Gastroesophageal sphincter (tissue), 4 donors: ENCODE data around the gene FRMD4B. TPM values are rescaled to one million over a fixed set of nuclear protein-coding genes. Genes with fewer than 3 reads are reported as not detected.

Experiments
- ATAC-seq: fragments of 150-250 bp; one replicate; pipeline ENCODE4 v1.9.1; 2016; ENCODE audit warnings: mild to moderate bottlenecking, moderate library complexity
- H3K27ac ChIP-seq, 4 donors: fragments of 200-600 bp; sonication (generic) in 3 of 4; 1 replicate in 3 of 4; 2 replicates in 1 of 4; pipeline ENCODE4 v1.5.1; 2016 to 2019
- H3K27me3 ChIP-seq: fragments of 200-600 bp; sonication (generic); one replicate; pipeline ENCODE4 v1.5.1; 2019
- H3K36me3 ChIP-seq, 2 donors: fragments of 200-600 bp; sonication (generic); one replicate each; pipeline ENCODE4 v1.5.1; 2019; ENCODE audit warnings: control low read depth in 1 of 2
- H3K4me1 ChIP-seq, 3 donors: fragments of 200-600 bp; sonication (generic); 1 replicate in 2 of 3; 2 replicates in 1 of 3; pipeline ENCODE4 v1.5.1; 2016 to 2019; ENCODE audit warnings: control low read depth in 2 of 3
- H3K4me3 ChIP-seq, 2 donors: fragments of 200-600 bp; sonication (generic); one replicate each; pipeline ENCODE4 v1.5.1; 2019; ENCODE audit warnings: mild to moderate bottlenecking in 1 of 2, moderate library complexity in 1 of 2
- H3K9me3 ChIP-seq, 3 donors: fragments of 200-600 bp; sonication (generic); one replicate each; pipeline ENCODE4 v1.5.1; 2017 to 2019; ENCODE audit warnings: control low read depth in 2 of 3
- EP300 ChIP-seq: sonication (generic); formaldehyde crosslinking; IDR thresholded peaks from one replicate; pipeline ENCODE4 v1.6.1; 2017; ENCODE audit warnings: antibody characterized with exemption, mild to moderate bottlenecking
- POLR2A ChIP-seq, 2 donors: fragments of 450-650 bp; IDR thresholded peaks; one replicate each; pipeline ENCODE4 v1.6.1; 2017; ENCODE audit warnings: antibody characterized with exemption in 2 of 2, mild to moderate bottlenecking in 2 of 2, moderate library complexity in 1 of 2
- POLR2AphosphoS5 ChIP-seq: sonication (generic); formaldehyde crosslinking; IDR thresholded peaks from one replicate; pipeline ENCODE4 v1.6.1; 2017; ENCODE audit warnings: antibody characterized with exemption
- WGBS, 2 donors: methylation state at CpG; one replicate each; pipeline ENCODE4 v1.1.5; 2018; ENCODE audit warnings: low coverage in 1 of 2; 5-methylcytosine and 5-hydroxymethylcytosine counted together
- total RNA-seq, 4 donors: library from RNA; depleted of rRNA; stranded (reverse); fragments of >200 nt; gene quantifications; one replicate each; pipeline ENCODE4 v1.1.0, GENCODE V29; 2016
- TF ChIP-seq, protein P1 (sequence below), 4 experiments: fragments of 200-600 bp in 2 of 4; fragments of 450-650 bp in 2 of 4; sonication (generic) in 1 of 4; IDR thresholded peaks; one replicate each; pipeline ENCODE4 v1.5.1; 2017 to 2019; ENCODE audit warnings: antibody characterized with exemption in 4 of 4, mild to moderate bottlenecking in 2 of 4, moderate library complexity in 2 of 4

FRMD4B gene
- total RNA-seq, 4 donors from 2014 or later, result 7.1 to 22.3 (median 19.8) TPM

- WGBS, 2 donors, result 67 to 88% methylated on average over 2 of the region's 3 CpGs
Observed at GRCh38 chr3:69378112-69378802, 7.6 kb downstream of the FRMD4B start.

DNA sequence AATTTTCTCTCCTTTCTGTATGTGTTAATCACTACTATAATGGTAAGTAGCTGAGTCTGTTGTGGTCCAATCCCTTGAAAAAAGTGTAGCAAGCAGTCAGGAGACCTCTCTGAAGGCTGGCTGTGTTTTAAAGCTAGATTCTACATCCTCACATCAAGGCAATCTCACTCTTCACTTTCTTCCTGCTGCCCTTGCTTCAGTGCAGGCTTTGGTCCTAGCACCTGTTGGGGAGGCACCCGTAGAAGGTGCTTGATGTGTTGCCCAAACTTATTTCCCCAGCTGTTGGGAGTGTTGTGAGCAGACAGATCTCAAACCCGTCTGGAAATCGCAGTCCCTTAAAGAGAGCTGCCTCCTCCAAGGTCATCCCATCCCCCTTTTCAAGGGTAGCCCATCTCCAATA, 8.6 kb downstream of the FRMD4B start:
- H3K4me3 ChIP-seq, result no peak overlapping the region
- no peaks in the 10 kb centered on the region for H3K36me3 ChIP-seq
- H3K27me3 ChIP-seq, result peaks cover 4% of the 10 kb centered on the region
- H3K9me3 ChIP-seq, result no peaks in the 10 kb centered on the region
- no peak overlapping the region for H3K27ac ChIP-seq
- ATAC-seq, result no peak
- no peaks in the 10 kb centered on the region for H3K4me1 ChIP-seq
- 40 to 93% methylated on average over 1 to 2 of the region's 3 CpGs for WGBS, 2 donors
- TF ChIP-seq, protein P1, sequence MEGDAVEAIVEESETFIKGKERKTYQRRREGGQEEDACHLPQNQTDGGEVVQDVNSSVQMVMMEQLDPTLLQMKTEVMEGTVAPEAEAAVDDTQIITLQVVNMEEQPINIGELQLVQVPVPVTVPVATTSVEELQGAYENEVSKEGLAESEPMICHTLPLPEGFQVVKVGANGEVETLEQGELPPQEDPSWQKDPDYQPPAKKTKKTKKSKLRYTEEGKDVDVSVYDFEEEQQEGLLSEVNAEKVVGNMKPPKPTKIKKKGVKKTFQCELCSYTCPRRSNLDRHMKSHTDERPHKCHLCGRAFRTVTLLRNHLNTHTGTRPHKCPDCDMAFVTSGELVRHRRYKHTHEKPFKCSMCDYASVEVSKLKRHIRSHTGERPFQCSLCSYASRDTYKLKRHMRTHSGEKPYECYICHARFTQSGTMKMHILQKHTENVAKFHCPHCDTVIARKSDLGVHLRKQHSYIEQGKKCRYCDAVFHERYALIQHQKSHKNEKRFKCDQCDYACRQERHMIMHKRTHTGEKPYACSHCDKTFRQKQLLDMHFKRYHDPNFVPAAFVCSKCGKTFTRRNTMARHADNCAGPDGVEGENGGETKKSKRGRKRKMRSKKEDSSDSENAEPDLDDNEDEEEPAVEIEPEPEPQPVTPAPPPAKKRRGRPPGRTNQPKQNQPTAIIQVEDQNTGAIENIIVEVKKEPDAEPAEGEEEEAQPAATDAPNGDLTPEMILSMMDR (IDR thresholded peaks at IDR 0.05), result no peak
- no peak for TF ChIP-seq EP300
- TF ChIP-seq POLR2AphosphoS5, result no peak
- TF ChIP-seq POLR2A (IDR thresholded peaks at IDR 0.05), result no peak

More at GRCh38 chr3:69378112-69378802, 7.6 kb downstream of the FRMD4B start:
- no peak overlapping the region for H3K4me3 ChIP-seq
- no peak for ATAC-seq
- H3K9me3 ChIP-seq, result no peaks in the 10 kb centered on the region
- no peak for TF ChIP-seq POLR2AphosphoS5
- TF ChIP-seq, protein P1 (IDR thresholded peaks at IDR 0.05), result no peak
- no peak for TF ChIP-seq POLR2A (IDR thresholded peaks at IDR 0.05)
- no peak for TF ChIP-seq EP300
- H3K36me3 ChIP-seq, result no peaks in the 10 kb centered on the region
- H3K27me3 ChIP-seq, result peaks cover 8% of the 10 kb centered on the region
- H3K27ac ChIP-seq, result no peak overlapping the region
- no peaks in the 10 kb centered on the region for H3K4me1 ChIP-seq

DNA sequence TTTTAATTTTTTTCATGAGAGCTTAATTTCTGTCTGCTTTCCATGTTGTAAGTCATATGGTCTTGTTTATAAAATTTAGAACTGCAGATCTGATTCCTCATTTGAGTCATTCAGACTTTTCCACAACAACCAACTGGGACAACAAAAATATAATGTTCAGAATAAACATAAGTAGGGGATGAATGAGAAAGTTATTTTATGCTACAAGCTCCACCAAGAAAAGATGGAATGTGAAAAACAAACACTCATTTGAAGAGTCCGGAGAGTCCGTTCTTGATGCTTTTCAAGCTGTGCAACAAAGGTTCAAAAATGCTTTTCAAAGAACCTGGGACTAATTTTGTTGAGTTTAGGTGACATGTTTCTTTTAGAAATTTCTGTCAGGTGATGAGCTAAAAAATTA, 9.2 kb downstream of the FRMD4B start:
- Histone ChIP-seq H3K36me3 (no peaks in the 10 kb centered on the region), H3K4me1 (no peaks in the 10 kb centered on the region), H3K27me3 (no peaks in the 10 kb centered on the region), H3K9me3 (no peaks in the 10 kb centered on the region), H3K27ac (no peak overlapping the region), H3K4me3 (no peak overlapping the region)
- ATAC-seq, result no peak
- TF ChIP-seq, protein P1 (IDR thresholded peaks at IDR 0.05), result no peak
- TF ChIP-seq EP300 (no peak), POLR2A (IDR thresholded peaks at IDR 0.05) (no peak), POLR2AphosphoS5 (no peak)
- WGBS, 2 donors, result 85 to 92% methylated on average over 2 of the region's 2 CpGs

DNA sequence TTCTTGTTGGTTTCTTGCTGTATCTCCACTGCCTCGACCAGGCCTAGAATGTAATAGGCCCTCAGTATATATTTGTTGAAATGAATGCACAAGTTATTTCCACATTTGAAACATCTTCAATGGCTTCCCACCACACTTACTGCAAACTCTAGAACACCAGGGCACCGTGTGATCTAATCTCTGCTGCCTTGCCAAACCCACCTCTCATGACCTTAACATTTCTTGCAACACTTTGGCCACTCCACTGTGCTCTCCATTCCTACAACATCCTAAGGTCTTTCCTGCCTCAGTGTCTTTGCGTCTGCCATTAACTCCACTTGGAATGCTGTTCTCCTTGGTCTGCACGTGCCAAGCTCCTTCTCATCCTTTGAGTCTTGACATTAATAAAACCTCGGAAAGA, 14.1 kb downstream of the FRMD4B start:
- no peaks in the 10 kb centered on the region for H3K36me3 ChIP-seq
- TF ChIP-seq POLR2AphosphoS5 (no peak), POLR2A (IDR thresholded peaks at IDR 0.05) (no peak), EP300 (no peak)
- TF ChIP-seq, protein P1 (IDR thresholded peaks at IDR 0.05), result no peak
- H3K27ac ChIP-seq, result no peak overlapping the region
- H3K4me1 ChIP-seq, result no peaks in the 10 kb centered on the region
- no peak overlapping the region for H3K4me3 ChIP-seq
- 86 to 93% methylated on average over 2 to 5 of the region's 5 CpGs for WGBS, 2 donors
- H3K27me3 ChIP-seq, result no peaks in the 10 kb centered on the region
- no peaks in the 10 kb centered on the region for H3K9me3 ChIP-seq
- ATAC-seq, result no peak

GRCh38 chr3:69370901-69371301, 15.0 kb downstream of the FRMD4B start:
- TF ChIP-seq EP300 (no peak), POLR2AphosphoS5 (no peak), POLR2A (IDR thresholded peaks at IDR 0.05) (no peak)
- TF ChIP-seq, protein P1 (IDR thresholded peaks at IDR 0.05), result no peak
- H3K4me3 ChIP-seq, result no peak overlapping the region
- no peaks in the 10 kb centered on the region for H3K9me3 ChIP-seq
- H3K27ac ChIP-seq, result peak overlapping the region in 2 of 4 donors; percentile 10 to 38
- H3K4me1 ChIP-seq, result no peaks in the 10 kb centered on the region
- 82 to 86% methylated on average over 1 to 2 of the region's 2 CpGs for WGBS, 2 donors
- H3K27me3 ChIP-seq, result no peaks in the 10 kb centered on the region
- no peaks in the 10 kb centered on the region for H3K36me3 ChIP-seq
- no peak for ATAC-seq
